Measurements from ENCODE around the gene LYZL1. TPM values are rescaled to one million over a fixed set of nuclear protein-coding genes. Genes with fewer than 3 reads are reported as not detected.
"Not testable (repeated sequence)": the region's sequence is repeated elsewhere in the genome, so short reads cannot be mapped to it uniquely, and the experiment has no call there.

The LYZL1 gene
- total RNA-seq, 2 experiments from 2014 or later = not detected

DNA sequence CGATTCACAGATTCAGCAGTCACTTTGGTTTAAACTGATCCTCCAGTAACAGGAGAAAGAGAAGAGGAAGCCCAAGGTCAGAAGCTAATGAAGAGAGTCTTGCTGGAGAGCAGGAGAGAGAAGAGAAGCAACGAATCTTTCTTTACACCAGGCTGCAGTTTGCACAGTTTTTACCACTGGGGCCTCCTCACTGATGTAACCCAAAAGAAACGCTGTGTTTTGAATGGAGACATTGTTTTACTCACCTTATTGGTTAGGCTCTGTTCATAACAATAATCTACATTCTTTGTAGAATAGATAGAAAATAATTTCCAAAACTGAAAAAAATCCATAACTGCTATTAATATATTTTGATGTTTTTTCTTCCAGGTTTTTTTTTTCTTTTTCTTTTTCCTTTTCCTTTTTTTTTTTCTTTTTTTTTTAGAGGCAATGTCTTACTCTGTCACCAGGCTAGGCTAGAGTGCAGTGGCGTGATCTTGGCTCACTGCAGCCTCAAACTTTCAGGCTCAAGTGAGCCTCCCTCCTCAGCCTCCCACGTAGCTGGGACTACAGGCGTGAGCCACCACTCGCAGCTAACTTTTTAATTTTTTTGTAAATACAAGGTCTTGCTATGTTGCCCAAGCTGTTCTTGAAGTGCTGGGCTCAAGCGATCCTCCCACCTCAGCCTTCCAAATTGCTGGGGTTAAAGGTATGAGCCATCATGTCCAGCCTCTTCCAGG is 27.6 kb downstream of the LYZL1 start:
- Mint-ChIP-seq H3K9me3 (ENCODE audit: insufficient read depth) (no peaks in the 10 kb centered on the region), H3K27ac (no peak overlapping the region), H3K27me3 (ENCODE audit: low read depth) (peaks cover 26% of the 10 kb centered on the region), H3K4me3 (no peak overlapping the region), H3K4me1 (ENCODE audit: low read depth) (peaks cover 16% of the 10 kb centered on the region), H3K36me3 (ENCODE audit: low read depth) (no peaks in the 10 kb centered on the region)
- CTCF ChIA-PET = no interaction called here
- DNase-seq (no peak), ATAC-seq (no peak)
- POLR2A ChIA-PET = no interaction called here

DNA sequence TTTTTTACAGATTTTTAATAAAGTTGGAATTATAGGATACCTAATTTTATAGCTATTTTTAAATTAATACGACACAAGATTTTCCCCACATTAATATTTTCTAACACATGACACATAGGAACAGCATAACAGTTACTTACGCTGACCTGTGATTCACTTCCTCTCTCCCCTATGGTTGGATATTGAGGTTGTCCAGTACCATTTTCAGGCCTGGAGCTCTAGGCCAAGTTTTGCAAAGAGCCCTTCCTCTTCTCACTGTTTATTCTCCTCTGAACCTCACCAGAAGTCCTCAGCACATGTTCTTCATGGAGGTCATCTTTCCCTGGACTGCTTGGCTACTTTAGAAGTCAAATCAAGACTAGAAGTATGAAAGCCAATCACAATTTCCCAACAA is 28.2 kb downstream of the LYZL1 start:
- peaks cover 16% of the 10 kb centered on the region for H3K4me1 Mint-ChIP-seq (ENCODE audit: low read depth)
- POLR2A ChIA-PET = no interaction called here
- no peak overlapping the region for H3K4me3 Mint-ChIP-seq
- no peak overlapping the region for H3K27ac Mint-ChIP-seq
- CTCF ChIA-PET = interaction anchor here (1.3 kb wide), 1 partner anchor 13 kb away, joined by 5 read pairs; no protein-coding TSS in a partner anchor
- no peaks in the 10 kb centered on the region for H3K9me3 Mint-ChIP-seq (ENCODE audit: insufficient read depth)
- no peak for ATAC-seq
- no peaks in the 10 kb centered on the region for H3K36me3 Mint-ChIP-seq (ENCODE audit: low read depth)
- peaks cover 29% of the 10 kb centered on the region for H3K27me3 Mint-ChIP-seq (ENCODE audit: low read depth)
- no peak for DNase-seq

DNA sequence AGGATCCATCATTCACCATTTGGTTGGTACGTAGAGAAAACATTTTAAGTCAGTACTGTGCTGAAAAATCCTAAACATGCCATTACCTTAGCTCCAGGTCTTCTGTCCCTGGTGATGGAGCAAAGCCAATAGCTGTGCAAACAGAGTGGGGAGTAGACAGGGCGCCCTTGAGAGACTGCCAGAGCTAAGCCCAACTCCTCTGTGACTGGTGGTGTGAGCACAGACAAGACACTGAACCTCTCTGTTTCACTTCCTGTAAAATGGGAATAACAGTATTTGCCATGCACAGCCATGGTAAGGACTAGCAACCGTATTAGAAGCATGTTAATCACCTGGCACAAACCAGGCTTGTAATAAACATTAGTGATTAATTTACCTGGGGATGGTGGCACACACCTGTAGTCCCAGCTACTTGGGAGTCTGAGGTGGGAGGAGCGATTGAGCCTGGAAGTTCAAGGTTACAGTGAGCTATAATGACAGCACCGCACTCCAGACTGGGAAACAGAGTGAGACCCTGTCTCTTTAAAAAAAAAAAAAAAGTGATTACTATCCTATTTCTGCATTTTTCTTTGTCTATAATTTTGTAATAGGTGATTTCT is 28.7 kb downstream of the LYZL1 start:
- H3K27ac Mint-ChIP-seq = no peak overlapping the region

DNA sequence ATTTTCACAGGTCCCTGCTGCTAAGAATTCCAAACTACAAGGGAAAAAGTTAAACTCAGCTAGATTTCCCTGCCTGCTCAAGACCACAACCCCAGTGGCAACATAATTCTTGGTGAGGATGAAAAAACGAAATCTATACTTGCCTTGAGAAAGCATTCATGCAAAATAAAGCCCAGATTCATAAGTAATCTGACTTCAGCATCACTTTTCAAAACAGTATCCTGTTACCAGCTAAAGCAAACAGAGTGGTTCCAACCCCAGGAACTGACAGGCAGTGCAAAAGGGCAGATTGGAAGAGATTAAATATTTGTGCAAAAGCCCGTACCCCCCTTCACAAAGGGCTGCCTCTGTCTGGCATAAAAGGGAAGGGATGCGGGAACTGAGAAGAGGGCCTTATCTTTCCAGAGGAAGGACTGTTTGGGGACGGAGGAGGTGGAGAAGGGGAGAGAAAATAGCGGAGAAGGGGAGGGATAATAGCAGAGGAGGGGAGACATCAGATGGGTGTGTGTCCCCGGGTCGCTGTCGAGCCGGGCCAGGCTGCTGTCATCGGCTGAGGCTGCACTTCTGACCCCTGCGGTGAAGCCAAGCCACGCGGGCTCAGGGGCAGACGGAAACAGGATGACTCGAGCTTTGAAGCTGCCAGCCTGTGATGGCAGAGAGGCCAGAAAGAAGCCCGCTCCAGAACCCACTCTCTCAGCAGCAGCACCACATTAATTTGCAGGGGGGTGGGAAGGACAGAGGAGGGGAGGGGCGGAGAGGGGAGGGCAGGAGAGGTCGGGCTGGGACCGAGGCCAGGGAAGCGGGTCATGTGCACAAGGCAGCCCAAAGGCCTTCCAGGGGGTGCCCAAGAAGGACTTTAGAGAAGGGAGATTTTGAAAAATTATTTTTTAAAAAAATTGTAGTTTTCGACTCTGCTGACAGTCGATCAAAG is 29.5 kb downstream of the LYZL1 start:
- POLR2A ChIA-PET; H3K9me3 Mint-ChIP-seq (ENCODE audit: insufficient read depth); H3K36me3 Mint-ChIP-seq (ENCODE audit: low read depth); H3K27ac Mint-ChIP-seq; H3K4me3 Mint-ChIP-seq: not testable (repeated sequence)
- peaks cover 33% of the 10 kb centered on the region for H3K27me3 Mint-ChIP-seq (ENCODE audit: low read depth)
- CTCF ChIA-PET = interaction anchor here (1.3 kb wide), 1 partner anchor 14 kb away, joined by 5 read pairs; no protein-coding TSS in a partner anchor
- ATAC-seq (peak; percentile 69), DNase-seq (peak; percentile 34)
- H3K4me1 Mint-ChIP-seq (ENCODE audit: low read depth) = peaks cover 16% of the 10 kb centered on the region

More for the DNA sequence above, 28.7 kb downstream of the LYZL1 start:
- Mint-ChIP-seq H3K27me3 (ENCODE audit: low read depth) (peaks cover 29% of the 10 kb centered on the region), H3K36me3 (ENCODE audit: low read depth) (no peaks in the 10 kb centered on the region), H3K9me3 (ENCODE audit: insufficient read depth) (no peaks in the 10 kb centered on the region), H3K4me3 (no peak overlapping the region), H3K4me1 (ENCODE audit: low read depth) (peaks cover 16% of the 10 kb centered on the region)
- CTCF ChIA-PET = interaction anchor here (1.3 kb wide), 1 partner anchor 13 kb away, joined by 5 read pairs; no protein-coding TSS in a partner anchor
- DNase-seq = no peak
- no peak for ATAC-seq
- POLR2A ChIA-PET = no interaction called here

DNA sequence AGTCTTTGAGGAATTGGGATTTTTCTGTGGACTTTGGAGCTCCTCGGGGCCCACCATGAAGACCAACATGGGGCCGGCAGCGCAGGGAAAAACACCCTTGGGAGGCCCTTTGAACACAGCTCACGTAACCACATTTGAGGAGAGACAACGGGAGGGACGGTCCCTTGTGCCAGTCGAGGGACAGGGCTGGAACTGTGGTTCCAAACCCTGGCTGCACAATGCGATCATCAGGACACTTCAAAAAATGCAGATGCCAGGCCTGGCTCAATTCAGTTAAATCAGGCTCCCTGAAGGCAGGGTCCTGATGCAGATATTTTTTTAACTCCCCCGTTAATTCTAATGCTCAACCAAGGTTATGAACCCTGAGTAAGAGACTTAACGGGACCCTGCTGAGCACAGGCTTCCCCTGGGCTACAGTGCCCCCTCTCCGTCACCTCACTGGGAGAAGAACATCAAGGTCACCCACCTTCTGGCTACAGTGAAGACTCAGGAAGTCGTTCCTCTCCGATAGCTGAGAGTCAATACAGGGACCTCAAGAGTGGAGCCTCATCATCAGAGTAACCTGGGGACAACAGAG is 30.4 kb downstream of the LYZL1 start:
- Mint-ChIP-seq H3K36me3 (ENCODE audit: low read depth) (no peaks in the 10 kb centered on the region), H3K27me3 (ENCODE audit: low read depth) (peaks cover 28% of the 10 kb centered on the region), H3K4me1 (ENCODE audit: low read depth) (peaks cover 16% of the 10 kb centered on the region), H3K4me3 (no peak overlapping the region), H3K27ac (no peak overlapping the region), H3K9me3 (ENCODE audit: insufficient read depth) (no peaks in the 10 kb centered on the region)
- POLR2A ChIA-PET = no interaction called here
- DNase-seq (no peak), ATAC-seq (no peak)
- CTCF ChIA-PET = no interaction called here

DNA sequence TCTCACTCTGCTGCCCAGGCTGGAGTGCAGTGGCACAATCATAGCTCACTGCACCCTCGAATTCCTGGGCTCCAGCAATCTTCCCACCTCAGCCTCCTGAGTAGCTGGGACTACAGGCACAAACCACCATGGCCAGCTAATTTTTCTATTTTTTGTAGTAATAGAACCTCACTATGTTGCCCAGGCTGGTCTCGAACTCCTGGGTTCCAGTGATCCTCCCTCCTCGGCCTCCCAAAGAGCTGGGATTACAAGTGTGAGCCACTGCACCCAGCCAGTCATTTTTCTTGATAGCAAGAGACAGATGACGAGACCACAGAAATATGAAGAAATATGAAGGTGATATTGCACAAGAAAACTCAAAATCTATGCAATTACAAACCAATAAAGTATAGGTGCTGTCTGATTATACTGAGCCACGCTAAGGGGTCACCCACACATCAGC is 31.8 kb downstream of the LYZL1 start:
- CTCF ChIA-PET; POLR2A ChIA-PET; H3K36me3 Mint-ChIP-seq (ENCODE audit: low read depth): not testable (repeated sequence)

DNA sequence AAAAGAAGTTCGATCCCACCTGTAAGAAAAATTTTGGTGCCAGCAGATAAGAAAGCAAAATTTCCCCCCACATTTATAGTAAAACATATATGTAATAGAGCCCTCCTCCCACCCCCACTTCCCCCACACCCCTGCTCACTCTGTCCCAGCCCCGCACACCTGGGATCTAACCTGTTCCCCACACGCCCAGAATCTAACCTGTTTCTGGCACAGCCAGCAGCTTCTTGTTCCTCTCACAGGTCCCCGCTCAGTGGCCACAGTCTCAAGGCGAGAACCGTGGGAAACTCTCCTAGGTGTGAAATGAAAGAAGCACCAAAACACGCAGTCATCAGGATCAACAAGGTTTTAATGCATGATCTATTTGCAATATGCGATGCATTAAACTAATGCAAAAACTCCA is 32.8 kb downstream of the LYZL1 start:
- H3K36me3 Mint-ChIP-seq (ENCODE audit: low read depth) = no peaks in the 10 kb centered on the region
- POLR2A ChIA-PET = no interaction called here
- ATAC-seq = no peak

More for the DNA sequence above, 31.8 kb downstream of the LYZL1 start:
- not testable (repeated sequence) for H3K4me3 Mint-ChIP-seq; H3K9me3 Mint-ChIP-seq (ENCODE audit: insufficient read depth); ATAC-seq; H3K27ac Mint-ChIP-seq; DNase-seq
- Mint-ChIP-seq H3K27me3 (ENCODE audit: low read depth) (peaks cover 26% of the 10 kb centered on the region), H3K4me1 (ENCODE audit: low read depth) (peaks cover 16% of the 10 kb centered on the region)

DNA sequence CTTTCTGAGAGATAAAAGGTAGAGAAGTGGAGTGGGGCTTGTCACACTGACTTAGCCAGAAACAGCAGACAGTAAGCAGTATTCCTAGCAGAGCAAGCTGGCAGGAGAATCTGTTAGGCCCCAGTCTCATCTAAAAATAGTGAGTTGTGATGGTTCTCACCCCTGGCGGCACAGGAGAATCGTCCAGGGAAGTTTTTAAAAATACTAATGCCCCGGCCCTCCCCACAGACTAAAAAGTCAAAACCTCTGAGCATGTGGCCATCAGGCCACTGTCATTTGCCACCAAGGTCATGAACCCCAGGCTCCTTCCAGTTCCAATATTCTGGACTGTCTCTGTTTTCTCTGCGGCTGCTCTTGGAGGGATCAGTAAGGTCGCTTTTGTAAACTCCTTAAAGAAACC is 34.0 kb downstream of the LYZL1 start:
- Mint-ChIP-seq H3K4me1 (ENCODE audit: low read depth) (peaks cover 11% of the 10 kb centered on the region), H3K27ac (no peak overlapping the region), H3K4me3 (no peak overlapping the region), H3K9me3 (ENCODE audit: insufficient read depth) (no peaks in the 10 kb centered on the region), H3K36me3 (ENCODE audit: low read depth) (no peaks in the 10 kb centered on the region), H3K27me3 (ENCODE audit: low read depth) (peaks cover 26% of the 10 kb centered on the region)
- no peak for DNase-seq
- ATAC-seq = no peak
- ChIA-PET CTCF (no interaction called here), POLR2A (no interaction called here)

More for the DNA sequence above, 32.8 kb downstream of the LYZL1 start:
- Mint-ChIP-seq H3K4me1 (ENCODE audit: low read depth) (peaks cover 16% of the 10 kb centered on the region), H3K27ac (no peak overlapping the region), H3K4me3 (no peak overlapping the region), H3K9me3 (ENCODE audit: insufficient read depth) (no peaks in the 10 kb centered on the region), H3K27me3 (ENCODE audit: low read depth) (peaks cover 26% of the 10 kb centered on the region)
- CTCF ChIA-PET = no interaction called here
- no peak for DNase-seq

DNA sequence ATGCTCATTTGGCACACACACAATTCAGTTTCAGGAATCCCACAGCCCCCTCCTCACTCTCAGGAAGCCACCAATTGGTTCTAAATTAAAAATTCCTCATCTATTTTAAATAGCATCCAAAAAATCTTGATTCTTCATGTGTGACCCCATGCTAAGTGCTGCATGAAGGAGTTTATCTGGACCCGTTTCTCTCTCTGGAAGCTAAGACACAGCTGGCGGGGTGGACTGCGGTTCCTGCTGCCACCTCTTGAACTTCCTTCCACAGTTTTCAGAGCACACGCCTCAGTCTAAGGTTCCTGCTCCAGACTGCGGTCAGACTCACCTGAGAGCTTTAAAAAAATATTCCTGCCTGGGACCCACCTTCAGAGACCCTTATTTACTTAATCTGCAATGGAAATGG is 34.5 kb downstream of the LYZL1 start:
- Mint-ChIP-seq H3K4me1 (ENCODE audit: low read depth) (peaks cover 6% of the 10 kb centered on the region), H3K4me3 (no peak overlapping the region), H3K27ac (no peak overlapping the region), H3K9me3 (ENCODE audit: insufficient read depth) (no peaks in the 10 kb centered on the region), H3K27me3 (ENCODE audit: low read depth) (peaks cover 24% of the 10 kb centered on the region), H3K36me3 (ENCODE audit: low read depth) (no peaks in the 10 kb centered on the region)
- ATAC-seq (no peak), DNase-seq (no peak)
- ChIA-PET CTCF (interaction anchor here (1.0 to 1.1 kb wide), 2 partner anchors 68 to 86 kb away, joined by 3 read pairs; no protein-coding TSS in a partner anchor), POLR2A (no interaction called here)

DNA sequence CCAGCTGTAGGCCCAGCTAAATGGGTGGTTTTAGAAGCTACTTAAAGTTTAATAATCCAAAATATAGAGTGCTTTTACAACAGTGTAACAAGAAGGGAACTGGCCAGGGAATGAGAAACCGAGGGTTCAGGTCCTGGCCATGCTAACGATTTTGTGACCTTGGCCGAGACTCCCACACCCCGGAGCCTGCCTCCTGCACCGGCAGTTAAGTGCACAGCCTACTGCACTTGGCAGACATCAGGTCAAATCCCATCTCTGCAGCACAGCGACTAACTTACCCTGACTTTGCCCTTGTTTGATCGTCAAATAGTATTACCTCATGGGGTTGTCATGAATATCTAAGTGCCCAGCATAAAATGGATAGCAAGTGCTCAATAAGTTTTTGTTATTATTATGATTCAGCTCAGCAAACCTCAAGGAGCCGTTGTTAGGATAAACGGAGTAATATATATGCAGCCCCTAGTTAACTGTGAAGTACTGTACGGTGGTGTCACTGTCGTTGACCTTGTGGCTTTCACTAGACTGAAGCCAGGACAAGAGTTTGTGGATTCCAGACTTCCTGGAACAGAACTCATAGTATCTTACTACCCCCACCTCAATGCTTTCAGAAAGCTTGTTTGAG is 35.5 kb downstream of the LYZL1 start:
- ChIA-PET POLR2A (no interaction called here), CTCF (interaction anchor here (1.0 to 1.1 kb wide), 2 partner anchors 67 to 85 kb away, joined by 3 read pairs; no protein-coding TSS in a partner anchor)
- H3K27ac Mint-ChIP-seq = no peak overlapping the region
- DNase-seq = no peak
- H3K27me3 Mint-ChIP-seq (ENCODE audit: low read depth) = peaks cover 22% of the 10 kb centered on the region
- no peak for ATAC-seq
- no peaks in the 10 kb centered on the region for H3K36me3 Mint-ChIP-seq (ENCODE audit: low read depth)
- no peaks in the 10 kb centered on the region for H3K9me3 Mint-ChIP-seq (ENCODE audit: insufficient read depth)
- H3K4me1 Mint-ChIP-seq (ENCODE audit: low read depth) = no peaks in the 10 kb centered on the region
- no peak overlapping the region for H3K4me3 Mint-ChIP-seq

DNA sequence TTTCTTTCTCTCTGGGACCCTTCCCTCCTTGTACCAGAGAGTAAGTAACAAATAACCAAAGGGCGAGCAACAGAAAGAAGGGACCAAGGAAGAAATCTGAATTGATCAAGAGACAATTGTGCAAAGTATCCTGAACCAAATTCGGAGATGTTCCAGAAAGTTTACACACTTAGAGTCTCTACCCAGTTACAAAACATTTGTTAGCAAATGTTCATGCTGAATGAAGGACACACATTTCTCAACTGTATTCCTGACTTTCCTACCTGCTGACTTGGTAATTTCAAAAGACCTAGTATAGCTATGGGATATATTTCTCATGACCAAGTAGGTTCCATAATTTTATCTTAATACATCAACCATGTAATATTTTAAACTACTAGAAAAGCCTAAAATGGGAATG is 37.4 kb downstream of the LYZL1 start:
- ATAC-seq = no peak
- H3K4me3 Mint-ChIP-seq = no peak overlapping the region
- H3K27ac Mint-ChIP-seq = no peak overlapping the region
- no peak for DNase-seq
- no peaks in the 10 kb centered on the region for H3K9me3 Mint-ChIP-seq (ENCODE audit: insufficient read depth)
- H3K4me1 Mint-ChIP-seq (ENCODE audit: low read depth) = no peaks in the 10 kb centered on the region
- H3K27me3 Mint-ChIP-seq (ENCODE audit: low read depth) = peaks cover 9% of the 10 kb centered on the region
- CTCF ChIA-PET = no interaction called here
- POLR2A ChIA-PET = no interaction called here
- H3K36me3 Mint-ChIP-seq (ENCODE audit: low read depth) = no peaks in the 10 kb centered on the region
